ENCODE measurements around the gene MAGI1. TPM values are rescaled to one million over a fixed set of nuclear protein-coding genes. Genes with fewer than 3 reads are reported as not detected.

MAGI1 gene
- total RNA-seq, 1 donor from 2014 or later = 49.8 TPM

- Mint-ChIP-seq H3K36me3 (ENCODE audit: low read depth) (peaks cover 17% of the 10 kb centered on the region), H3K27ac (ENCODE audit: unreplicated experiment) (no peak overlapping the region), H3K9me3 (no peaks in the 10 kb centered on the region), H3K4me3 (no peak overlapping the region), H3K27me3 (ENCODE audit: low read depth) (no peaks in the 10 kb centered on the region), H3K4me1 (peaks cover 32% of the 10 kb centered on the region)
- TF ChIP-seq, protein P1, sequence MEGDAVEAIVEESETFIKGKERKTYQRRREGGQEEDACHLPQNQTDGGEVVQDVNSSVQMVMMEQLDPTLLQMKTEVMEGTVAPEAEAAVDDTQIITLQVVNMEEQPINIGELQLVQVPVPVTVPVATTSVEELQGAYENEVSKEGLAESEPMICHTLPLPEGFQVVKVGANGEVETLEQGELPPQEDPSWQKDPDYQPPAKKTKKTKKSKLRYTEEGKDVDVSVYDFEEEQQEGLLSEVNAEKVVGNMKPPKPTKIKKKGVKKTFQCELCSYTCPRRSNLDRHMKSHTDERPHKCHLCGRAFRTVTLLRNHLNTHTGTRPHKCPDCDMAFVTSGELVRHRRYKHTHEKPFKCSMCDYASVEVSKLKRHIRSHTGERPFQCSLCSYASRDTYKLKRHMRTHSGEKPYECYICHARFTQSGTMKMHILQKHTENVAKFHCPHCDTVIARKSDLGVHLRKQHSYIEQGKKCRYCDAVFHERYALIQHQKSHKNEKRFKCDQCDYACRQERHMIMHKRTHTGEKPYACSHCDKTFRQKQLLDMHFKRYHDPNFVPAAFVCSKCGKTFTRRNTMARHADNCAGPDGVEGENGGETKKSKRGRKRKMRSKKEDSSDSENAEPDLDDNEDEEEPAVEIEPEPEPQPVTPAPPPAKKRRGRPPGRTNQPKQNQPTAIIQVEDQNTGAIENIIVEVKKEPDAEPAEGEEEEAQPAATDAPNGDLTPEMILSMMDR (conservative IDR thresholded peaks at IDR 0.05) = no peak
- no peak for DNase-seq (ENCODE audit: low read depth, low spot score)
Observed at GRCh38 chr3:65419233-65419632, 619.5 kb downstream of the MAGI1 start.

- no peak for DNase-seq (ENCODE audit: low read depth, low spot score)
- Mint-ChIP-seq H3K4me1 (peaks cover 19% of the 10 kb centered on the region), H3K27ac (ENCODE audit: unreplicated experiment) (no peak overlapping the region), H3K27me3 (ENCODE audit: low read depth) (no peaks in the 10 kb centered on the region), H3K9me3 (no peaks in the 10 kb centered on the region), H3K36me3 (ENCODE audit: low read depth) (peaks cover 16% of the 10 kb centered on the region), H3K4me3 (no peak overlapping the region)
- TF ChIP-seq, protein P1 (conservative IDR thresholded peaks at IDR 0.05) = no peak
Observed at GRCh38 chr3:65413891-65414290, 624.8 kb downstream of the MAGI1 start.

GRCh38 chr3:65412588-65412987, 626.1 kb downstream of the MAGI1 start:
- Mint-ChIP-seq H3K4me1 (peaks cover 26% of the 10 kb centered on the region), H3K4me3 (no peak overlapping the region), H3K9me3 (no peaks in the 10 kb centered on the region), H3K36me3 (ENCODE audit: low read depth) (peaks cover 17% of the 10 kb centered on the region), H3K27ac (ENCODE audit: unreplicated experiment) (no peak overlapping the region), H3K27me3 (ENCODE audit: low read depth) (no peaks in the 10 kb centered on the region)
- no peak for DNase-seq (ENCODE audit: low read depth, low spot score)
- TF ChIP-seq, protein P1 (conservative IDR thresholded peaks at IDR 0.05) = no peak

- H3K4me3 Mint-ChIP-seq = no peak overlapping the region
- TF ChIP-seq, protein P1 (conservative IDR thresholded peaks at IDR 0.05) = no peak
- H3K27me3 Mint-ChIP-seq (ENCODE audit: low read depth) = no peaks in the 10 kb centered on the region
- peaks cover 26% of the 10 kb centered on the region for H3K4me1 Mint-ChIP-seq
- peaks cover 14% of the 10 kb centered on the region for H3K36me3 Mint-ChIP-seq (ENCODE audit: low read depth)
- no peak overlapping the region for H3K27ac Mint-ChIP-seq (ENCODE audit: unreplicated experiment)
- no peaks in the 10 kb centered on the region for H3K9me3 Mint-ChIP-seq
- no peak for DNase-seq (ENCODE audit: low read depth, low spot score)
Observed at GRCh38 chr3:65411367-65411766, 627.4 kb downstream of the MAGI1 start.

GRCh38 chr3:65409176-65409569, 629.5 kb downstream of the MAGI1 start:
- DNase-seq (ENCODE audit: low read depth, low spot score) = no peak
- peaks cover 8% of the 10 kb centered on the region for H3K36me3 Mint-ChIP-seq (ENCODE audit: low read depth)
- H3K4me3 Mint-ChIP-seq = no peak overlapping the region
- no peak overlapping the region for H3K27ac Mint-ChIP-seq (ENCODE audit: unreplicated experiment)
- TF ChIP-seq, protein P1 (conservative IDR thresholded peaks at IDR 0.05) = no peak
- peaks cover 26% of the 10 kb centered on the region for H3K4me1 Mint-ChIP-seq
- no peaks in the 10 kb centered on the region for H3K27me3 Mint-ChIP-seq (ENCODE audit: low read depth)
- no peaks in the 10 kb centered on the region for H3K9me3 Mint-ChIP-seq

Data from neural crest cell (in vitro differentiated cells).